HUDEP-2 (cell line): ENCODE results near the gene MAP2K1.

Source experiments
- DNase-seq, 76 experiments: peaks; one replicate each; lab custom pipeline; 2025; ENCODE audit not compliant: unreplicated experiment in 76 of 76; lab: John Stamatoyannopoulos, UW

The MAP2K1 gene

GRCh38 chr15:66472176-66472999 is 85.7 kb downstream of the MAP2K1 start:
- DNase-seq: no peak

DNA sequence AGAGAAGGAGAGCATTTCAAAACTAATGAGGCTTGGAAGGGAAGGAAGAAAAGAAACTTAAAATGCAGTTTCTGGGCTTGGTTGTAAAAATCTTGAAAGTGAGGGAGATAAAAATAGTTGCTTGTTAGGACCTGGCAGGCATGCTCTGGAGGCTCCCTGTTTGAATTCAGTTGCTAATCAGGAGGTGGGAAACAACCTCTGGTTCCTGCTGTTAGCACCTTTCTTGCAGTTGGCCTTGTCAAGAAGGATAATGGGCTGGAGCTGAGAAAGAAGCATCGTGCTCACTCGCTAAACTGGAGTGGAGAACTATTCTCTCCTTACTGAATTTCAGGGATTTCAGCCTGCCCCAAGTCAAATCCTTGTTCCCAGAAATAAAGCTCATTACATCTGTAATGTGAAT is 87.4 kb downstream of the MAP2K1 start:
- DNase-seq: no peak

GRCh38 chr15:66474963-66475362 is 88.3 kb downstream of the MAP2K1 start:
- DNase-seq: no peak

GRCh38 chr15:66476535-66476934 is 89.8 kb downstream of the MAP2K1 start:
- no peak for DNase-seq

DNA sequence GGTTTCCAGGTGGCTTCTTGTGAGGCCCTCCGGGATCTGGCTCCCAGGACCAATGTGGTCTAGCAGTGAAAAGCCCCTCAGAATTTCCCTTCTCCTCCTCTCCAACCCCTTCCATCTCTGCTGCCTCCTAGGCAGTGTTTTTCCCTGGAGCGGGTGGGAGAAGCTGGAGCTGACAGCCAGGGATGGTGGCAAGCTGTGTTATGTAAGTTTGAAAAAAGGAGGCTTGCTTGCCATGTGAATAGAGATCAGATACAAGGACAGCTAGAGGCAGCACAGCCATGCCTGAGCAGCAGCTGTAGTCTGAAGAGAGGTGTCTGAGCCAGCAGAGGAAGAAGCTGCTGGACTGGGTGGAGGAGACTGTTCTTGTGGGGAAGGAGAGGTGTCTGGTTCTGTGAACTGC is 90.3 kb downstream of the MAP2K1 start:
- DNase-seq: no peak

GRCh38 chr15:66480267-66480666 is 93.6 kb downstream of the MAP2K1 start:
- DNase-seq: no peak

DNA sequence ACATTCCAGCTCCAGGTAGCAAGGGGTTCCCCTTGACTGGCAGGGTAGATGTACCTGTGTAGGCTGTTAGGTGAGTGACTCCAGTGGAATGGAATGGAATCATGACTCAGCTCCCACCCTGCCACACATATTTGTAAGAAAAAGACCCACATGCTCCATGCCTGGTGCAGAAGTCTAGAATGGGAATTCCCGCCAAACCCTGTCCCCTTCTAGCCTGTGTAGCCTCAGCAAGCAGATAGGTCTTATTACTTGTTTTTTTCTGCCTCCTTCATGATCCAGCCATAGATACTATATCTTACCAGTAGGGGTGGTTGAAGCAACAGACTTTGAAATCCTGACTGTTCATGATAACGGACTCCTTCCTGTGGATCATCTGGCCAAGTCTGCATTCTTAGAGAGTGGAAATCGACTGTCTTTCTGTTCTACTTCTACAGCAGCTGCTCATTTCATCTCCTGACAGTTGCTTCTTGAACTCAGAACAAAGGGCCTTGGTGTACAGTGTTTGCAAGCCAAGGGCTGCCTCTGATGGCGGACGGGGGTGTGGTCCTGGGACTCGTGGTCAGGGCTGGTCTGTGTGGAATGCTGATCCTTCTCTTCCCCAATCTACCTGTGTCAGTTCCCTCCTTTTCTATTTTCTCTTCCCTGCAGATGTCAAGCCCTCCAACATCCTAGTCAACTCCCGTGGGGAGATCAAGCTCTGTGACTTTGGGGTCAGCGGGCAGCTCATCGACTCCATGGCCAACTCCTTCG is 94.6 kb downstream of the MAP2K1 start:
- DNase-seq: peak in 14 of 76 experiments; percentile 10 to 65 (median 34)

DNA sequence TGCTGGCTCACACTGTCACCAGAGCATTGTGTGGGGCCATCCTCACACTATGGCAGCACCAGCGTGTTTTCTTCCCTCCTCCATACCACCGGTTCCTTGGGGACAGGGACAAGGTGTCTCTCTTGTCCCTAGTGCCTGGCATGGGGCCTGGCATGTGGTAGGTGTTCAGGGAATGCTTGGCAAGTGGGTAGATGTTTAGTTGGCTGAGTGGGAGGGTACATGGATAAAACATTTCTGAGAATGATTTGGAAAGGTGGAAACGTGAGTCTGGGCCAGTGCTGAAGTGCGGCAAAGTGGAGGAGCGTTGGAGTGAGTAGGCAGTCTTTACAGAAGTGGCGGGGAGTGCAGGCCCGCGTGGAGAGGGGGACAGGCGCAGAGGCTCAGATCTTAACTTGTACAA is 95.8 kb downstream of the MAP2K1 start:
- DNase-seq: no peak

DNA sequence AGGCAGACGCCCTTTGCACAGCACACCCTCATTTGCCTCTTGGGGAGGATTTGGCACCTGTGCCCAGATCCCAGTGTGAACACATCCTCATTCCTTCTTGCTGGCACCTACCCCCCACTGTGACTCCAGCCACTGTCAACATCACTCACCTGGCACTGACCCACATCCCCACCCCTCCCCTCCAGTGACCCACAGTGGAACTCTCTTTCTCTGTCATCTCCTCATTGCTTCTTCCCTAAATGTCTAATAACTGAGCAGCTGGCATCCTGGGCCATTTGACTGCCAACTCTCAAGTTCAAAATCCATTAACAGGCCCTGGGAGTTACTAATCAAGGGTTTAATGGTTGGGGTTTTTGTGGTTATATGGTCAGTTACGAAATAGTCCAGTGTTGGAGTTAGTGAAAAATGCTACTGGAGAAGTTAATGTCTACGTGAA is 96.4 kb downstream of the MAP2K1 start:
- no peak for DNase-seq

- DNase-seq: no peak
Observed at GRCh38 chr15:66484539-66485112, 97.9 kb downstream of the MAP2K1 start.

DNA sequence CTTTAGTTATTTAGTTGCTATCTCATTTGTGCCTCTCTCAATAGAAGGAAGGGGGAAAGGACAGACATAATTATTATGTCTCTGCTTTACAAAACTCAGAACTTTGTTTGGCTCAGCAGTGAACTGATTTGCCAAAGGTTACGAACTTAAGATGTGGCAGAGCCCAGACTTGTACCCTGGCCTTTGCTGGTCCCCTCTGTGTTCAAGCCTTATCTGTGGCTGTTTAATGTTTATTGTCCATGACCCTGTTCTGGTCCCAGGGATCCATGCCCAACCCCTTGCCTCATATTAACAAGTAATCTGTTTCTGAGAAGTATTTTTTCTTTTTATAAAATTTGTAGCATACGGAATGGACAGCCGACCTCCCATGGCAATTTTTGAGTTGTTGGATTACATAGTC is 100.2 kb downstream of the MAP2K1 start:
- DNase-seq: no peak

GRCh38 chr15:66488525-66488924 is 101.8 kb downstream of the MAP2K1 start:
- DNase-seq: no peak

DNA sequence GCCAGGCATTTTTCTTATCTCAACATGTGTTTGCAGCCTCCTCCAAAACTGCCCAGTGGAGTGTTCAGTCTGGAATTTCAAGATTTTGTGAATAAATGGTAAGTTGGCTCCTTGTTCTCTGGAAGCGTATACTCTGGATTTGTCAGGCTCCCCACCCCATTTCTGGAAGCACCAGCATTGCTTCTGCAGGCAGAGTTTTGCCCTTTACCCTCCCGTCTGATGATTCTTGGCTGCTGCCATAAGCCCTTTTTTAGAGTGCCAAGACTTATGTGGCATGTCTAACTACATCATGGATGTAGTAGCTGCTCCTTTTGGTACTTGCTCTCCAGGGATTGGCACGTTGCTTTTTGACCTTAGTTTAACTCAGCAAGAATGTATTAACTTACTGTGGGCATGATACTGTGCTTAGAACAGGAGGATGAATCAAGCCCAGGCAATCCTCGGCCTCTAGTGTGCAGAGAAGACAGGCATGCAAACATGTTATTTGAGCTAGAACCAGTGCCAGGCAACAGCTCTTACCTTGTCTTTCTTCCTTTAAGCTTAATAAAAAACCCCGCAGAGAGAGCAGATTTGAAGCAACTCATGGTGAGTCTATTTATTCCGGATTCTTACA is 102.6 kb downstream of the MAP2K1 start:
- DNase-seq: no peak

DNA sequence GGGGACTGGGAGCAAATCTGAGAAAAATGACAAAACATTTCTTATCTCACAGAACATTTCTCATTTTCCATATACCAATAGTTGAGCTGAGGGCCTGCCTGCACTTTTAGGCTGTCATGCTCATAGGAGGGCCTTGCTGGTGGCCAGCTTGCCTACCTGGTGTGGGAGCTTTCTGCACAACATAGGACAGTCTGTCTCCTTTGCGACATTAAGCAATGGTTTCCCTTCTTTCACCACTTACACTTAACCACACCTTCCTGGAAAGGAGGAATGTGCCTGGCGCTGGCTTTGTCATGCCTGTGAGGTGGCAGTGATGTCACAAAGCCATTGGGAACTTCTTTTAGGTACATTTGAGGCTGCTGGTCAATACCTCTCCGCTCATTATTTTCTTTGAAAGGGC is 105.1 kb downstream of the MAP2K1 start:
- no peak for DNase-seq

GRCh38 chr15:66494262-66494661 is 107.5 kb downstream of the MAP2K1 start:
- no peak for DNase-seq

DNA sequence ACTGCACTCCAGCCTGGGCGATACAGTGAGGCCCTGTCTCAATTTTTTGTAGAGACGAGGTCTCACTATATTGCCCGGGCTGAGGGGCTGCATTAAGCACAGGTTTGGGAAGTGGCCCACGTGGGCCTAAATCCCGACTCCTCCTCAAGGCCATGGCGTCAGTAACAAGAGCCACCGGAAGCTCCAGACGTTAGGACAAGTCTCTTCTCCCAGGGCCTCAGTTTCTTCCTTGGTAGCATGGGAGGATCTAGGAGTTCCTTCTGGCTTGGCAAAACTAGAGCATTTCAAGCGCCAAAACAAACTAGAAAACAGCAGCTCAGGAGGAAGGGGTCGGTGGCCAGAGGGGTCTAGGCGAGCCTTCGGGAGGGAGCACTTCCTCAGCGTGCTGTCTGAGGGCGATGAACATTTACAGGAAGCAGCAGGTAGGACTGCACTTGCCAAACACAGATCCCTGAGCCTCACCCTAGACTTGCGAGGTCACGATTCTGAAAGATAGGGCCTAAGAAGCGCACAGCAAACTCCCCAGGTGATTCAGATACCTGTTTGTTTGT is 110.3 kb downstream of the MAP2K1 start:
- peak in 10 of 76 experiments; percentile 7 to 48 (median 28) for DNase-seq

DNA sequence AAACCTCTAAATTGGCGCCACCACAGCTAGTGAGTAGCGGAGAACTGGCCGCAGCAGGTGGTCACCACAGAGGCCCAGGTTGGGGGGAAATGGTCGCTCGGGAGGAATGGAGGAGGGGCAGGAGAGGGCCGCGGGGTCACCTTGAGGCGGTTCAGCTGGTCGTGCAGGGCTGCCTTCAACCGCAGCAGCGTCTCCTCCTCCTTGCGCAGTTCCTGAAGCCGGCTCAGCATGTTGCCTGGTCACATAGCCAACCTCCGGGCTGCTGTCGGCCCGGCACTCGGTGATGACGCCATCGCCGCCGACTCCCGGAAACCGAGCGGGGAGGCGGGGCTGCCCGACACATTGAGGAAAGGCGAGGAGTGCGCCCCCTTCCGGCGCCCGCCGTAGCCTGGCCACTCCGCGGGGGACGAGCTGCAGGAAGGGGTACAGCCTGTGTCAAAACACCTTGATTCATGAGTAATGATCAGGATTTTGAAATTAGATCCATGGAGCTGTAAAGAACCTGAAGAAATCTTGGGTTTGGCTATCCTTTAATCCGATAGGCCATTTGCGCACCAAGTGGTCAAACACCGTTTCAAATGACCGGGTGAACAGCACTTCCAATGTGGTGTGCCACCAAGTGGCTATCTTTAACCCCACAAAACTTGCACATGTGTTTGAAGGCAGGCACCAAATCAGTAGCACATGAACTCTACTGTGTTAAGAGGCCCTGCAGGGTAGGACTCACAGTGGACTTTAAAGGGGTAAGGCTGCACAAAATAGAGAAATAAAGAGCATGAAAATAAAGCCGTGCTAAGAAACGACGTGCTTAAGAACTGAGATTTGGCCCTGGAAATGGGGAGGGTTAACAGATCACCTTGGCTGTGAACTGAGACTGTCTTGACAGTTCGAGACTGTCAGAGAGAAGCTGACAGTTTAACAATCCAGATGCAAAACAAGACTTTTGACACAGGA is 111.1 kb downstream of the MAP2K1 start, which contains the start of gene SNAPC5:
SNAPC5 (minus strand) TSS at position 261 of the 954 bp plus-strand sequence; CDS start at position 230, 31 bp downstream.
- peak; percentile 10 to 97 (median 91) for DNase-seq

GRCh38 chr15:66498501-66499386 is 112.0 kb downstream of the MAP2K1 start:
- DNase-seq: peak in 12 of 76 experiments; percentile 8 to 50 (median 26)

GRCh38 chr15:66500346-66500745 is 113.6 kb downstream of the MAP2K1 start:
- DNase-seq: peak in 1 of 76 experiments; percentile 7
